ENCODE data around the gene RAE1. TPM values are rescaled to one million over a fixed set of nuclear protein-coding genes. Genes with fewer than 3 reads are reported as not detected.

The RAE1 gene
- total and polyA plus RNA-seq, 2 donors, result 22.3 to 39.1 TPM

DNA sequence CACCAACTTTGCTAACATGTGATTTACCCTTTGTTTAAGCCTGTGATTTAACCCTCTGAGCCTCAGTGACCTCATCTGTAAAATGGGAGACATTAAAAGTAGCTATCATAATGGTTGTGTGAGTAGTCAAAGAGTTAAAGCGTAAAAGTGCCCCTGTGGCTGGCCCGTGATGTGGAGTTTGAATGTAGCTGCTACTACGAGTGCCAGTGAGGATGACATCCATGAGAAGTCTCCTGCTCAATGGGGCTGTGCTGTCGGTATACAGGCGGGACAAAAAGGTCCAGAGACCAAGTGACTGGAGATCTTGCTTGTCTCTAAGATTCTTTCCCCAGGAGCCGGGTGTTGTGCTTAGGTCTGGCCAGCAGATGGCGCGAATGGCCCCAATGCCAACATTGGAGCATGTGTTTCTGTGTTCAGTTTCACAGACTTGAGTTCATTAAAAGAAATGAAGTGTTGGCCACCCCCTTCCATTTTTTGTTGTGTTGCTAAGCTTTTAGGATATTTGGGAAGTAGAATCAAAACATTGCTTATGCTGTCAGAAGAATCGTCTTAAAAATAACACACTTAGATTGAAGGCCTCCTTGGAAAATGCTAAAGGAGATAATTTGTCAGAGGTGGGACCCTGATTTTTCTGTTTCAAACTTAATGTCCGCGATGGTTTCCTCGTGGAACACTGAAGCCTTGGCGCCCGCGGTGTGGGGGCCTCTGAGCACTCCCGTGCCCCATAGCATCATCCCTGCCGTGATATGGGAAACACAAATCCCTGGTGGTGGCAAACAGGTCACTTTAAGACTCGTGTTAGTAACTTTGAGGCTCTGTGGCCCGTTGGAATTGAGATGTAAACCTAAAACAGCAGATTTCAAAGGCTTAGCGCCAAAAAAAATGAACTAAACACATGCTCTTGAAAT lies 30.8 kb downstream of the RAE1 start:
- Histone ChIP-seq H3K4me3 (ENCODE audit: low read length in 2 of 2) (no peak overlapping the region), H3K36me3 (ENCODE audit: control insufficient read depth in 2 of 2, insufficient read depth in 2 of 2, low read length in 1 of 2) (peaks cover 34 to 41% of the 10 kb centered on the region in 2 donors), H3K27ac (ENCODE audit: low read depth in 1 of 2, low read length in 1 of 2) (no peak overlapping the region), H3K27me3 (ENCODE audit: control insufficient read depth in 2 of 2, insufficient read depth in 1 of 2, low read length in 1 of 2) (no peaks in the 10 kb centered on the region), H3K9me3 (ENCODE audit: control insufficient read depth in 2 of 2, insufficient read depth in 1 of 2, low read length in 1 of 2) (peaks cover 0 to 2% of the 10 kb centered on the region in 2 donors), H3K4me1 (ENCODE audit: control insufficient read depth in 2 of 2, insufficient read depth in 2 of 2, low read length in 2 of 2) (peaks cover 0 to 19% of the 10 kb centered on the region in 2 donors)
- DNase-seq (ENCODE audit: low read depth in 6 of 9, low spot score in 9 of 9), result peak in 7 of 9 donors; percentile 51 to 88 (median 69)
- 65% methylated on average over 20 of the region's 20 CpGs for WGBS

DNA sequence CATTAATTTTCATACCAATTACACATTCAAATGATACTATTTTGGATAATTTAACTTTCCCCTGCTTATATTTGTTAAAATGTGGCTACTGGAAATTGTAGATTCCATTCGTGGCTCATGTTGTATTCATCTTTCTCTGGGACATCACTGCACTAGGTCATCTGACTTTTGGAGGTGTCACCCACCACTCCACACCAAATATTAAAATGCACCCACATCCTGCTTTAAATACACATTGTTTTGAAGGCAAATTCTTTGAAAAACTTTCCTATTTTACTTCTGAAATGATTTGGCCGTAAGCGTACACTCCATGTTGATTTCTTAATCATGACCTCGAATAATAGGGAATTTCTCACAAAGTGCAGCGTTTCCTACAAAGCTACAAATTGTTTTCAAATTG lies 31.5 kb downstream of the RAE1 start:
- Histone ChIP-seq H3K36me3 (ENCODE audit: control insufficient read depth in 2 of 2, insufficient read depth in 2 of 2, low read length in 1 of 2) (peaks cover 27 to 35% of the 10 kb centered on the region in 2 donors), H3K4me1 (ENCODE audit: control insufficient read depth in 2 of 2, insufficient read depth in 2 of 2, low read length in 2 of 2) (peaks cover 0 to 19% of the 10 kb centered on the region in 2 donors), H3K27me3 (ENCODE audit: control insufficient read depth in 2 of 2, insufficient read depth in 1 of 2, low read length in 1 of 2) (no peaks in the 10 kb centered on the region), H3K27ac (ENCODE audit: low read depth in 1 of 2, low read length in 1 of 2) (no peak overlapping the region), H3K9me3 (ENCODE audit: control insufficient read depth in 2 of 2, insufficient read depth in 1 of 2, low read length in 1 of 2) (peaks cover 0 to 2% of the 10 kb centered on the region in 2 donors), H3K4me3 (ENCODE audit: low read length in 2 of 2) (no peak overlapping the region)
- WGBS, result 96% methylated on average over 5 of the region's 5 CpGs
- DNase-seq (ENCODE audit: low read depth in 6 of 9, low spot score in 9 of 9), result no peak

DNA sequence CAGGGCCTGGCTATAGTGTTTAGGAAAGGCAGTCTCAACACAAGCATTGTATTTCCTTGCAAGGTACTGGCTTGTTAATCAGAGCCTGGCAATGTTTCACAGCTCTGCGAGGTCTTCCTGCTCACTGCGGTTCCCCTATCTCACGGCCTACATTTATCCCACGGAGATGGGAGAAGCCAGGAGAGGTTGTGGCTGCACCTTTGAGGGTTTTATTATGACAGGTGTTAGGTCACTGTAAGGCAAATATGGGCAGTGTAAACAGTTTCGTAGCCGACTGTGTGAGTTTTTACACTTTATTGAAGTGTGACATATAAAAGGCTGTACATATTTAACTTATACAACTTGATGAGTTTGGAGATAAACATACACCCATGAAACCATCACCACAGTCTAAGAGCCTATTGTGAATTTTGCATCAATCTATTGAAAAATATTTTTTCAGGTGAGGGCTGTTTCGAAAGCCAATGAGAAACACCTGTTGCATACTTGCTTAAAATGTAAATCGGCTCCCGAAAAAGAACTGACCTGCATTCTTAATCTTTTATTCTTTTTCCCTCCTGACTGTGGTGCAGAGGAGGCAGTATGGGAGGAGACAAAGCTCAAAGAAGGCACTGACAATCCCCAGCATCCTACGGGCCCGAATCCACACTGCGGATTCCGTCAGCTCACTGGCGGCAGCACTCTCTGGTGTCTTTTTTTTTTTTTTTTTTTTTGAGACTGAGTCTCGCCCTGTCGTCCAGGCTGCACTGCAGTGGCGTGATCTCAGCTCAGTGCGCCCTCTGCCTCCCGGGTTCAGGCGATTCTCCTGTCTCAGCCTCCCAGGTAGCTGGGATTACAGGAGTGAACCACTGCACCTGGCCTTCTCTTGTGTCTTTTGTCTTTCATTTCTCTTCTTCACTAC lies 32.6 kb downstream of the RAE1 start:
- DNase-seq (ENCODE audit: low read depth in 6 of 9, low spot score in 9 of 9), result no peak
- Histone ChIP-seq H3K9me3 (ENCODE audit: control insufficient read depth in 2 of 2, insufficient read depth in 1 of 2, low read length in 1 of 2) (peaks cover 0 to 2% of the 10 kb centered on the region in 2 donors), H3K27me3 (ENCODE audit: control insufficient read depth in 2 of 2, insufficient read depth in 1 of 2, low read length in 1 of 2) (no peaks in the 10 kb centered on the region), H3K27ac (ENCODE audit: low read depth in 1 of 2, low read length in 1 of 2) (no peak overlapping the region), H3K4me1 (ENCODE audit: control insufficient read depth in 2 of 2, insufficient read depth in 2 of 2, low read length in 2 of 2) (peaks cover 0 to 16% of the 10 kb centered on the region in 2 donors), H3K4me3 (ENCODE audit: low read length in 2 of 2) (no peak overlapping the region), H3K36me3 (ENCODE audit: control insufficient read depth in 2 of 2, insufficient read depth in 2 of 2, low read length in 1 of 2) (peaks cover 16 to 26% of the 10 kb centered on the region in 2 donors)
- WGBS, result 97% methylated on average over 20 of the region's 20 CpGs

DNA sequence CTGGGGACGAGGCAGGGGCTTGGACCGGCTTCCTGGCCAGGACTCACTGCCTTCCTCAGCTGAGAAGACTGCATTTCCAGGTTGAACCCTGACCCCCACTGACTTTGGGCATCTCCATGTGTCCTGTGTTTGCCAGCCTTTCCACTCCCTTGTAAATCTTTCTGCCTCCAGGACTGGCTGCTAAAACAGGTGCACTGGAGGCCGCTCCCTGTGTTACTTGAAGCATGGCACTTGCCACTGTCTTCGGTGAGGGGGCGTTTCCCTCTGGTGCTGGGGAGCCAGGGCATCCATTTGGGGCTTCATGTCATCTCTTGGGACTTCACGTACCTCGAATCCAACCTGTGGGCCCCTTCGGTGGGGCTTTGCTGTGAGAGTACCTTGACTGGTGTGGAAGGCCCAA lies 33.4 kb downstream of the RAE1 start:
- 97% methylated on average over 8 of the region's 8 CpGs for WGBS
- no peak overlapping the region for H3K27ac ChIP-seq (ENCODE audit: low read depth in 1 of 2, low read length in 1 of 2)
- no peak for DNase-seq (ENCODE audit: low read depth in 6 of 9, low spot score in 9 of 9)

DNA sequence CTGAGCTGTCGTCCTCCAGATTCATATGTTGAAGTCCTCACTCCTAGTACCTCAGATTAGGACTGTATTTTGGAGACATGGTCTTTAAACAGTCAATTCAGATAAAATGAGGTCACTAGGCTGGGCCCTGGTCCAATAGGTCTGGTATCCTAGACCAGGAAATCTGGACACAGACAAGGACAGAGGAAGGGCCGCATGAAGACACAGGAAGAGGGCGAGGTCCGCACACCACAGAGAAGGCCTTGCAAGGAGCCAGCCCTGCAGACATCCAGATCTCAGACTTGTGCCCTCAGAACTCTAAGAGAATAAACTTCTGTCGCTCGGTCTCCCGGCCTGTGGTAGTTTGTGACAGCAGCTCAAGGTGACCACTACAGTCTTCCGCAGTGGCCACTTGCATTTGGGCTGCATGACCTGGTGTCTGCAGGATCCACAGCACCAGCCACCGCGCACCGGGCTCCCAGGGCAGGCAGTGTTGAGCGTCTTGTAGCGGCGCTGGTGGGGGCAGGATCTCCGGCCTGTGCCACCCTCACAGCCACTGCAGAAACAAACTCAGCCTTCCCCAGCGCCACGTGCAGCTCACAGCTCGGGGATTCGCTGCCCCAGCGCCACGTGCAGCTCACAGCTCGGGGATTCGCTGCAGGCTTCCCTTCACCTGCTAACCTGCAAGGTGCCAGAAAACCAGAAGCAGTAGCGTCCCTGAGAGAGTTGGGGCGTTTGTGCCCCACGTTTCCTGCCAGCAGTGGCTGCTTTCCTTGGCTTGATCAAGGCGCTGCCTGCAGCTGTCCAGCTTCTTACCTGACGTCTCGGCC lies 34.1 kb downstream of the RAE1 start:
- WGBS, result 98% methylated on average over 29 of the region's 29 CpGs
- H3K27ac ChIP-seq (ENCODE audit: low read depth in 1 of 2, low read length in 1 of 2), result no peak overlapping the region
- no peak for DNase-seq (ENCODE audit: low read depth in 6 of 9, low spot score in 9 of 9)

More for the DNA sequence above, 33.4 kb downstream of the RAE1 start:
- peaks cover 0 to 2% of the 10 kb centered on the region in 2 donors for H3K27me3 ChIP-seq (ENCODE audit: control insufficient read depth in 2 of 2, insufficient read depth in 1 of 2, low read length in 1 of 2)
- H3K4me3 ChIP-seq (ENCODE audit: low read length in 2 of 2), result no peak overlapping the region
- peaks cover 12 to 25% of the 10 kb centered on the region in 2 donors for H3K36me3 ChIP-seq (ENCODE audit: control insufficient read depth in 2 of 2, insufficient read depth in 2 of 2, low read length in 1 of 2)
- H3K4me1 ChIP-seq (ENCODE audit: control insufficient read depth in 2 of 2, insufficient read depth in 2 of 2, low read length in 2 of 2), result peaks cover 5 to 18% of the 10 kb centered on the region in 2 donors
- peaks cover 0 to 2% of the 10 kb centered on the region in 2 donors for H3K9me3 ChIP-seq (ENCODE audit: control insufficient read depth in 2 of 2, insufficient read depth in 1 of 2, low read length in 1 of 2)

DNA sequence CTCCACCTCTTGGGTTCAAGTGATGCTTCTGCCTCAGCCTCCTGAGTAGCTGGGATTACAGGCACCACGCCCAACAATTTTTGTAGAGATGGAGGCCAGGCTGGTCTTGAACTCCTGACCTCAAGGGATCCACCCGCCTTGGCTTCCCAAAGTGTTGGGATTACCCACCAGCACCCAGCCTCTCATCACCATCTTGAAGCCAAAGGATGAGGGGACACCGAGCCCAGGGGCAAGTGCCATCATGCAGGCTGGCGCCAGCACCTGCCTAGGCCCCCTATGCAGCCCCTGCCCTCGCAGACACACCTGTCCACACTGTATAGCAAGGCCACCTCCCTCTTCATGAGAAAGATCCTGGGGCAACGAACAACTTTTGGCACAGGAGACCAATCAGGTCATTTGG lies 34.9 kb downstream of the RAE1 start:
- no peak overlapping the region for H3K27ac ChIP-seq (ENCODE audit: low read depth in 1 of 2, low read length in 1 of 2)
- H3K36me3 ChIP-seq (ENCODE audit: control insufficient read depth in 2 of 2, insufficient read depth in 2 of 2, low read length in 1 of 2), result peaks cover 3 to 15% of the 10 kb centered on the region in 2 donors
- peaks cover 17 to 24% of the 10 kb centered on the region in 2 donors for H3K4me1 ChIP-seq (ENCODE audit: control insufficient read depth in 2 of 2, insufficient read depth in 2 of 2, low read length in 2 of 2)
- H3K9me3 ChIP-seq (ENCODE audit: control insufficient read depth in 2 of 2, insufficient read depth in 1 of 2, low read length in 1 of 2), result peaks cover 0 to 6% of the 10 kb centered on the region in 2 donors
- WGBS, result 97% methylated on average over 6 of the region's 6 CpGs
- no peak for DNase-seq (ENCODE audit: low read depth in 6 of 9, low spot score in 9 of 9)
- peaks cover 0 to 12% of the 10 kb centered on the region in 2 donors for H3K27me3 ChIP-seq (ENCODE audit: control insufficient read depth in 2 of 2, insufficient read depth in 1 of 2, low read length in 1 of 2)
- H3K4me3 ChIP-seq (ENCODE audit: low read length in 2 of 2), result no peak overlapping the region

More for the DNA sequence above, 34.1 kb downstream of the RAE1 start:
- Histone ChIP-seq H3K36me3 (ENCODE audit: control insufficient read depth in 2 of 2, insufficient read depth in 2 of 2, low read length in 1 of 2) (peaks cover 9 to 21% of the 10 kb centered on the region in 2 donors), H3K9me3 (ENCODE audit: control insufficient read depth in 2 of 2, insufficient read depth in 1 of 2, low read length in 1 of 2) (peaks cover 0 to 6% of the 10 kb centered on the region in 2 donors), H3K4me1 (ENCODE audit: control insufficient read depth in 2 of 2, insufficient read depth in 2 of 2, low read length in 2 of 2) (peaks cover 10 to 23% of the 10 kb centered on the region in 2 donors), H3K4me3 (ENCODE audit: low read length in 2 of 2) (no peak overlapping the region), H3K27me3 (ENCODE audit: control insufficient read depth in 2 of 2, insufficient read depth in 1 of 2, low read length in 1 of 2) (peaks cover 0 to 9% of the 10 kb centered on the region in 2 donors)

DNA sequence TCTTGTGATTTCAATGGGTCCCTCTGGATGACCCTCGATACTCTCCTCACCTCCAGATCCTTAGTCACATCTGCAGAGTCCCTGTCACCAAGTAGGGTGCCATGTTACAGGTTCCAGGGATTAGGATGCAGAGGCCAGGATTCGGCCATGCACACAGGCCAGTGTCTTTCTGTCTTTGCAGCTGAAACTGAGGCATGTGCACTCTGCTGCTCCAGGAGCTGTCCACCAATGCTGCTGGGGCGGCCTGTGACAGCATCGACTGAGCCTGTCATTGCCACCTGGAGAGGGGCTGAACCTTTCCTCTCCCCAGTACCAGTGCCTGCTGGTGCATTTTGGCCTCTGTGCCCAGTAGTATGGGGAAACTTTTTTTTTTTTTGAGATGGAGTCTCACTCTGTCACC lies 35.7 kb downstream of the RAE1 start:
- H3K9me3 ChIP-seq (ENCODE audit: control insufficient read depth in 2 of 2, insufficient read depth in 1 of 2, low read length in 1 of 2), result peaks cover 0 to 6% of the 10 kb centered on the region in 2 donors
- H3K36me3 ChIP-seq (ENCODE audit: control insufficient read depth in 2 of 2, insufficient read depth in 2 of 2, low read length in 1 of 2), result peaks cover 0 to 15% of the 10 kb centered on the region in 2 donors
- no peak overlapping the region for H3K4me3 ChIP-seq (ENCODE audit: low read length in 2 of 2)
- WGBS, result 98% methylated on average over 4 of the region's 4 CpGs
- no peak overlapping the region for H3K27ac ChIP-seq (ENCODE audit: low read depth in 1 of 2, low read length in 1 of 2)
- peaks cover 0 to 12% of the 10 kb centered on the region in 2 donors for H3K27me3 ChIP-seq (ENCODE audit: control insufficient read depth in 2 of 2, insufficient read depth in 1 of 2, low read length in 1 of 2)
- peaks cover 17 to 21% of the 10 kb centered on the region in 2 donors for H3K4me1 ChIP-seq (ENCODE audit: control insufficient read depth in 2 of 2, insufficient read depth in 2 of 2, low read length in 2 of 2)
- DNase-seq (ENCODE audit: low read depth in 6 of 9, low spot score in 9 of 9), result no peak

DNA sequence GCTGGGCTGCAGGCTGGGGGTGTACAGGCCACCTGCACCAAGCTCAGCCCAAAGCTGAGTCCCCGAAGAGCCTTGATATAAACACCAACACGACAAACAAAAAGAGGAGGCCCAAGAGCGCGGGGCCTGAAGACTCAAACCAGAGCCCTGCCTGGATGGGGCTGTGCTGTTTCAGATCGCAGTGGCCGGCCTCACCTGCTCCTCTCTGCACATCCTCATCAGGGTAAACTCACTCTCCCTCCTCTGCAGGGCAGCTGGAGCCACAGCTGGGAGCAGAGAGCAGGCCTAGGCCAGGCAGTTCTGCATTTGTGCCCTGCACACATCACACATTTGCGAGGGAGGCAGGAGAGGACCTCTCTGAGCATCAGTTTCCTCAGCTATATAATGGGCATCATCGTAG lies 36.4 kb downstream of the RAE1 start:
- WGBS, result 96% methylated on average over 8 of the region's 8 CpGs
- H3K4me1 ChIP-seq (ENCODE audit: control insufficient read depth in 2 of 2, insufficient read depth in 2 of 2, low read length in 2 of 2), result peaks cover 17 to 26% of the 10 kb centered on the region in 2 donors
- H3K4me3 ChIP-seq (ENCODE audit: low read length in 2 of 2), result no peak overlapping the region
- peaks cover 0 to 15% of the 10 kb centered on the region in 2 donors for H3K36me3 ChIP-seq (ENCODE audit: control insufficient read depth in 2 of 2, insufficient read depth in 2 of 2, low read length in 1 of 2)
- H3K27me3 ChIP-seq (ENCODE audit: control insufficient read depth in 2 of 2, insufficient read depth in 1 of 2, low read length in 1 of 2), result peaks cover 0 to 12% of the 10 kb centered on the region in 2 donors
- no peak overlapping the region for H3K27ac ChIP-seq (ENCODE audit: low read depth in 1 of 2, low read length in 1 of 2)
- DNase-seq (ENCODE audit: low read depth in 6 of 9, low spot score in 9 of 9), result no peak
- peaks cover 0 to 6% of the 10 kb centered on the region in 2 donors for H3K9me3 ChIP-seq (ENCODE audit: control insufficient read depth in 2 of 2, insufficient read depth in 1 of 2, low read length in 1 of 2)
